NCI-H524 (cell line): ENCODE measurements around the gene PRR36.

ENCODE experiments used
- DNase-seq, 2 experiments: peaks; one replicate each; lab custom pipeline; 2025; lab: John Stamatoyannopoulos, UW

The PRR36 gene

DNA sequence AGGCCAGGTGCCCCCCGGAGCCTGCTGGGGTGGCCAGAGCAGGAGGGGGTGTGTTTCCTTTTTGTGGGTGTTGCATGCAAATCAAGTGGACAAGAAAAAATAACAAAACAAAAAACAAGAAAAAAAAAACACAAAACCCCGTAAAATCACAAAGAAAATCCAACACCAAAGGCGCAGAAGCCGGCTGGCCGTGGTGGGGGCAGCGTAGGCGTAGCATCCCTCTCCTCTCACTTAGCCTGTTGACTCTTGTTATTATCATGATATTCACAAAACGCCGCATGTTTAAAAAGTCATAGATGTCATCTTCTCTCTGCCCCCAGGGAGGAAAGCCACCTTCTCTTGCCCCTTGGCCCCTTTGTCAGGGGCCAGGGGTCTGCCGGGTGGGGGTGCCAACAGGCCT lies 39.5 kb upstream of the PRR36 start:
- DNase-seq, result no peak

DNA sequence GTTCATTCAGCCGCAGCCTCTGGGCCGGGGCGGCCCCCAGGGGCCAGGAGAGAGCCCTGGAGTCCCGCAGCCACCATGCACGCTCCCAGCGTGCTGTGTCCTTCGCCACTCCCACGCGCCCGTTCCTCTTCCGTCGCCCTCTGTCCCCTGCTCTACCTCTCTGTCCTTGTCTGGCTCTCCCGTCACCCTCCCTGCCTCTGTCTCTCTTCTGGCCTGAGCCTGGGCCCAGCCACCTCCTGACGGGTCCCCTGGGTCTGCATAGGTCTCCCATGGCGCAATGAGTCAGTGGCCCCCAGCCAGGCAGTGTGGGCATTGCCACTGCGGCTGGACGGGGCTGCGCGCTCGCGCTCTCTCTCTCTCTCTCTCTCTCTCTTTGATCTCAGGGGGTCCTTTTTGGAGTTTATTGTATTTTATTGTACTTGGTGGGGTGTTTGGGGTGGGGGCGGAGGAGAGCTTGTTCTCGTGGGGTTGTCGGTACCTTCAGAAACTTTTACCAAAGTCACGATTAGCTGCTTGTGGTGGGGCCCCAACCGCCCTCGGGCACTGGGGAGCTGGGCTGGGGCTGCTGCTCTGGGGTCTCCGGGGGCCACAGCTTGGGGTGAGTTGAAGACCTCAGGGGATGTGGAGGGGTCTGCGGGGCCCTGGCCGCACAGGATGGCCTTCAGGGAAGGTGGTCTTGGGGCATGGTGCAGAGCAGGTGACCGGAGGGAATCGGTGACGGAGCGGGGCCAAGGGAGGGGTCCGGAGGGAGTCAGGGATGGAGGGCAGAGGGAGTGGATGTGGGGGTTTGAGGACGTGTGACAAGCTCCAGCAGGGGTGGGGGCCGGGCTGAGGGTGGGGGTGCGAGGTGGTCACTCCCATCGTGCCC lies 38.7 kb upstream of the PRR36 start:
- no peak for DNase-seq

DNA sequence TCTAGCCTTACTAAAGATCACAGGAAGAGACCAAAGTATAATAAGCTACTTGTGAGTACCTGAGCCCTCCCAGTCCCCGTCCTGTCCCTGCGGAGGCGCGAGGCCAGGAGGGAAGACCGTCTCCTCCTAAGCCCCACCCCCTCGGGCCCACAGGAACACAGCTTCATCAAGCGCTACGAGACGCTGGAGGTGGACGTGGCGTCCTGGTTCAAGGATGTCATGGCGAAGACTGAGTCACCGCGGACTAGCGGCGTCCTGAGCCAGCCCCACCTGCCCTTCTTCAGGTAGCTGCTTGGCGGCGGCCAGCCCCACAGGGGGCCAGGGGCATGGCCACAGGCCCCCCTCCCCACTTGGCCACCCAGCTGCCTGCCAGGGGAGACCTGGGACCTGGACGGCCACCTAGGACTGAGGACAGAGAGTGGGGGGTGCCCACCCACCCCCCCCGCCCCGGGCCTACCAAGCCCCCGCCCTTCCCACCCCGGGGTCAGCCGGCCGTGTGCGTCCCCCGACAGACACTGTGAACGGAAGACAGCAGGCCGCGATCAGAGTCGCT lies 38.0 kb upstream of the PRR36 start:
- no peak for DNase-seq

DNA sequence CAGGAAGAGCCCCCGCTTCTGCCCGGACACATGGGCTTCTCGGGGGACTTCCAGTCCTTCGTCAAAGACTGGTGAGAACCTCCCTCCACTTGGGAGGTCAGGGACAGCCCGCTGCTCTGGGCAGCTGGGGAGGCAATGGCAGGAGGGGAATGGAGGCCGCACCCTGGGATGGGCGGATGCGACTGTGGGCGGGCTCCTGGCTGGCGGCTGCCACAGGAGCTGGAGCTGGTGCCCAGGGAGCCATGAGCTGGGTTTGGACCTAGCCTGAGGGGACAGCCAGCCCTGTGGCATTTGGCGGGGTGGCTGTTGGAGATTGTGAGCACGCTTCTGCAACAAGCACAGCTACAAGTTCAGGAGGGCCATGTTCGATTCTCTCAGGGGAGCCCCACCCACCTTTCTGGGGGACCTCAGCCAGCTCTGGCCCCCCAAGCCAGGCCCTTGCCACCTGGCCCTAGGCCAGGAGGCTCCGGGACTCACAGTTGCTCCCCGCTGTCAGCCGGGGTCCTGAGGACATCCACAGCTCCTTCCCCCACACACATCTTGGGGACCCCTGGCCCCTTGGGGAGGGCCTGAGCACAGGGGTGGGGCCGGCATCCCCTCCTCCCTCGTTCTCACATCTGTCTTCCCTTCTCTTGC lies 37.4 kb upstream of the PRR36 start:
- no peak for DNase-seq

DNA sequence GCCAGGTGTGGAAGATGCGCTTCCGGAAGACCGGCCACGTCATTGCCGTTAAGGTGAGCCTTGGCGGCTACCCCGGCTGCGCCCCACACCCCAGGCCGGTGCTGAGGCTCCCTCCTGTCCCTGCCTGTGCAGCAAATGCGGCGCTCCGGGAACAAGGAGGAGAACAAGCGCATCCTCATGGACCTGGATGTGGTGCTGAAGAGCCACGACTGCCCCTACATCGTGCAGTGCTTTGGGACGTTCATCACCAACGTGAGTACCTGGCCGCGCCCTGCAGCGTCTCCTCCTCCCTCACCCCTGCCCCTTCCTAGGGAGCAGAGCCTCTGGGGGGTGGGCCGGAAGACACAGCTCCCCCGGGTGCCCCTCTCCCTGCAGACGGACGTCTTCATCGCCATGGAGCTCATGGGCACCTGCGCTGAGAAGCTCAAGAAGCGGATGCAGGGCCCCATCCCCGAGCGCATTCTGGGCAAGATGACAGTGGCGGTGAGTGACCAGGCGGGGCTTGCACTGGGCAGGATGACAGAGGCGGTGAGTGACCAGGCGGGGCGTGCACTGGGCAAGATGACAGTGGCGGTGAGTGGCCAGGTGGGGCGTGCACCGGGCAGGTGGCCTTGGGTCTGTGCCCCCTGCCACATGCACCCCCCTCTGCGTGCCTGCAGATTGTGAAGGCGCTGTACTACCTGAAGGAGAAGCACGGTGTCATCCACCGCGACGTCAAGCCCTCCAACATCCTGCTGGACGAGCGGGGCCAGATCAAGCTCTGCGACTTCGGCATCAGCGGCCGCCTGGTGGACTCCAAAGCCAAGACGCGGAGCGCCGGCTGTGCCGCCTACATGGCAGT lies 36.4 kb upstream of the PRR36 start:
- DNase-seq, result no peak

DNA sequence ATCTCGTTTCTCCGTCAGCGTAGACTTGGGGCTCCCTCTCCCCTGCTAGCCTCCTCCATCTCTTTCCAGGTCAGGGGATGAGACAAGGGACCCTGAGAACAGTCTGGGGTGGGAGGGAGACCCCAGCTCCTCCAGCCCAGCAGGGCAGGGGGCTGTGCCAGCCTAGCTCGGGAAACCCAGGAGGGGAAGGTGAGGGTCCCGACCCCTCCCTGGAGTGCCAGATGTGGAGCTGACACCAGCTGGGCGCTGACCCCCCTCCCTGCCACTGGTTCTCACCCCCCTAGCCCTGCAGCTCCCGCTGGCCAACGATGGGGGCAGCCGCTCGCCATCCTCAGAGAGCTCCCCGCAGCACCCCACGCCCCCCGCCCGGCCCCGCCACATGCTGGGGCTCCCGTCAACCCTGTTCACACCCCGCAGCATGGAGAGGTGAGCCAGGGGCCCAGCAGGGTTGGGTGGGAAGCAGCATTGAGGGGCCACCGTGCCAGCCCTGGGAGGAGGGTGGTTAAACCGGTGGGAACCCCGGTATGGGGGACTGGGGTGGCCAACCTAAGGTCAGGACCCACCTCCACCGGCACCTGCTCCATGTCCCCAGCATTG lies 35.4 kb upstream of the PRR36 start:
- DNase-seq, result no peak

DNA sequence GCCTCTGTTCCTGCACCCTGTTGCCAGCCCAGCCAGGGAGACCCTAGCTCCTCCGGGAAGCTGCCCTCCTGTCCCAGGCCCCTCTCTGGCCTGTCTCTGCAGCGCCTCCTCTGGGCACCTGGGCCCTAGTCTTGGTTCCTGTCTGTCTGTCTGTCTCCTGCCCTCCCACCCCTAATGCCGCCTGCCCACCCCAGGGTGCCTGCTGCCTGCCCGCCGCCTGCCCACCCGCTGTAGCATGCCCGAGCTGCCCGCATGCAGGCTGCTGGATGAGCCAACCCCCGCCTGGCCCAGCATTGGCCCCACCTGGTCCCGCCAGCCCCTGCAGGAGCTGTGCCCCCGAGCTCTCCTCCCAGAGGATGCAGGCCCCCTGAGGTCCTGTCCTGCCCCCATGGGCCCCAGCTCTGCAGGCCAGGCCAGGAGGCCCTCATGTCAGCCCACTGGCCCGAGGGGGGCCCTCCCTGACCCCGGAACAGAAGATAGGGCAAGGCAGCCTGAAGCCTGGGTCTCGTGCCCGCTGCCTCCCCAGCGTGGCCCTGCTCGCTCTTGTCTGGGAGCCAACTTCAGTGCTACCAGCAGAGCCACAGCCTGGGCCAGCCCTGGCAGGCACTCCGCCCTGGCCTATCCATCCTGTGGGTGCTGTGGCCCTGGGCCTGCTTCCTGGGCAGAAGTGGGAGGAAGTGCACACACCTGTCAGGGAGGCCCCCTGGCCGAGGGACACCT lies 34.7 kb upstream of the PRR36 start:
- DNase-seq, result no peak

DNA sequence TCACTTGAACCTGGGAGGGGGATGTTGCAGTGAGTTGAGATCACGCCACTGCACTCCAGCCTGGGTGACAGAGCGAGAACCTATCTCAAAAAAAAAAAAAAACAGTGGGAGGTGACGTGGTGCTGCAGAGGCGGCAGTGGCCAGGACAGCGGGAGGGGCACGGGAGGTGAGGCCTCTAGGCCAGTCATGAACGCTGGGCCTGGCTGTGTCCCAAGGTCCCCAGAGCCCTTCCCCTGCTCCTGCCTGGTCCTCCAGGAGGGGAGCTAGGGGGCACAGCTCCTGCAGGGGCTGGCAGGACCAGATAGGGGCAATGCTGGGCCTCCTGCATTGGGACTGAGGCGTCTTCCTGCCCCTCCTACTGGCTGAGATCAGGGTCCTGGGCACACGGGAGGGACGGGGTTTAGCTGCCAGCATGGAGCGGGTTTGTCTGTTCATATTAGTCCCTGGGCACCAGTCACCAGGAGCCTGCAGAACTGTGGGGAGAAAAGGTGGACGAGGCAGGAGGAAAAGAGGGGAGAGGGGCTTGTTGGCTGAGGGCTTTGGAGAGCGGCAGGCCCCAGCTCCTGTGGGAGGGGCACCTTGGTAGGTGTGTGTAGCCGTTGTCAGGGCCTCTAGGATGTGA lies 34.0 kb upstream of the PRR36 start:
- DNase-seq, result no peak

DNA sequence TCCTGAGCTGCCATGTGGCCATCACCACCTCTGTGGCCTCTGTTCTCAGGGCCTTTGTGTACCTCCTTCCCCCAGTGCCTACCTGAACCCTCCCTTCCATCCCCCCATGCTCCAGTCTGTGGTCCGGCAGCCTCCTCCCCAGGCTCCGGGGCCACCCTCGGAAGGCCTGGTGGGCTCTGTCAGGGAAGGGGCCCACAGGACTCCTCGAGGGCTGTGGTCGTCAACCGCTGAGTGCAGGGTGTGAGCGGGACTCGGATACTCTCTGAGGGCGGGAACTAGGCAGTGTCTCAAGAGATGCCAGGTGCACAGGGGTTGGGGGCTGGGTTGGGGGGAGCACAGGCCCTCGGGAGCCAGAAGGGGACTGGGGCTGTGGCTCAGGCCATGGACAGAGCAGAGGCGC lies 33.4 kb upstream of the PRR36 start:
- no peak for DNase-seq

DNA sequence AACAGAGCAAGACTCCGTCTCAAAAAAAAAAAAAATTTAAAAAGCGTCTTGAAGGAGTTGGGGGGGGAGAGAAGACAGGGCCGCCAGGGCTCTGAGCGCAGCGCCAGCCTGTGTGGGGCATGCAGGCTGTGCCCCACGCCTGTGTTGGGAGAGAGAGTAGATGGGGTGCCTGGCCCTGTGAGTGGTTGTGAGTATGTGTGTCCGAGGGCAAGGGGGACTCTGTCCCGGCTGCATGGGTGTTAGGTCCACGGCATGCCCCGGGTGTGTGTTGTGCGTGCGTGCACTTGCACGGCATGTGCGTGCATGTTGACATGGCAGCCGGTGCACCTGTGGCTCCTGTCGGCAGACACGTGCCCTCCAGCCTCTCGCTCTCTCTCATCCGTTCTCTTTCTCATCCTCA lies 32.9 kb upstream of the PRR36 start:
- no peak for DNase-seq

DNA sequence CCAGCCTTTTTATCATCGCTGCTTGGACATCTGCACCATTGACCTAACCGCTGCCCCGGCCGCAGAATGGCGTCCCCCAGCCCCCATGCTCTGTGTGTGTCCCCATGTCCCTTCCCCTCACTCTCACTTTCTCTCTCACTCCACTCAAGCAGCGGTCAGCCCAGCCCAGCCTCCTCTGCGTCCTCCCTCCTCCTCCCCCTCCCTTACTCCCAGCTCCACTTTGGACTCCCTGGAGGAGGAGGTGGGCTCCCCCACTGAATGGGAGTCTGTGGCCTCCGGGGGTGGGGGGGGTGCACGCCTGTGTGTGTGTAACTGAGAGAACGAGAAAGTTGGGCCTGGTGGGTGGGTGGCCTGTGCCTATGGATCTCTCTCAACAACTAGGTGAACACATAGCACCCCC lies 31.7 kb upstream of the PRR36 start:
- no peak for DNase-seq

DNA sequence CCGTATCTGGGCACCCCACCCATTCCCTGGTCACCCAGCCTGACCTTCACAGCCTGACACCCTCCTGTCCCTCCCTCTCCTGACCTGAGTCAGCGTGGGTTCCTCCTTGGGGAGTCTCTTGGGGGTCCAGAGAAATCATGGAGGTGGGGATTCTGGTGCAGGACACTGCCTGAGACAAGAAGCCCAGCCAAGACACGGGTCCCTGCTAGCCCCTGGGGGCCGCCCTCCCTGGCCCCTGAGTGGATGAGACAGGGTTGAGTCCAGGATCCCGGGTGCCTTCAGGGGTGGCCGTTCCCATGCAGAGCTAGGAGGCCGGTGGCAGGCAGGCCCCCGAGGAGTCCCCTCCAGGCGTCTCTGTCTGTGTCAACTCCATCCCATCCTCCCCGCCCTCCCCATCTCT lies 31.1 kb upstream of the PRR36 start:
- DNase-seq, result no peak

DNA sequence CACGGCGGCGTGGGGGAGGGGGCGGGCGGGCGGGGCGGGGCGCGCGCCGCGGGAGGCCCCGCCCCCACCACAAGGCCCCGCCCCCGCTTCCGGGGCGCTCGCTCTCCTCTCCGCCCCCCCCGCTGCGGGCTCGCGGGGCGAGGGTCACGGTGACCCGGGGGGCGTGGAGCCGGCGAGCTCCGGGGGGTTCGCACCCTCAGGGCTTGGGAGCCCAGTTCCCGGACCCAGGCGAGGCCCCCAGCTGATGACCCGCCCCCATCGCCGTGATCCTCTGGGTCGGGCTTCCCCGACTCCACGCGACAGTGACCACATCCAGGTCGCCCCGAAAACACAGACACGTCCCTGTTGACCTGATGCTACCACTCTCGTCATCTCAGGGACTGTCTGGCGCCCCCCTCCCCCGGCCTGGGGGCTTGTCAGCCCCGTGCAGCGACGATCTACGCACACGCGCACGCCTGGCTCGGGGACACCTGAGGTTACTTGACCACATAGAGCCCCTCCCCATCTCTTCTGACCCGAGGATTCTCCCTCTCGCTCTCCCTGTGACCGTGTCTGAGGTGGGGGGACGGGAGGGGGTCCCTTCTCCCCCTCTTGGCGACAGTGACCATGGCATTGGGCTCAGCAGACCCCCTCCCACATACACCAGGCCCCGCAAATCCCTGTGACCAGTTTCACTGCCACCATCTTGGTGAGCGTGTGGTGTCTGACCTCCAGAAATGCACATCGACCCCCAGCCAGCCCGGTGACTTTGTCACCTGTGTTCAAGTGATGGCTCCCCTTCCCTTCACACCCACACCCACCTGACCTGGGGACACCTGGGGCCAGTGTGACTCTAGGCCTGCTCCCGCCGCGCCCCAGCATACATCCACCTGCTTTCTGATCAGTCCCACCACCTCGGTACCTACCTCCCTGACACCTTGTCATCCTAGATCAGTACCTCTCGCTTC lies 30.2 kb upstream of the PRR36 start:
- DNase-seq, result peak in 1 of 2 experiments; percentile 63

DNA sequence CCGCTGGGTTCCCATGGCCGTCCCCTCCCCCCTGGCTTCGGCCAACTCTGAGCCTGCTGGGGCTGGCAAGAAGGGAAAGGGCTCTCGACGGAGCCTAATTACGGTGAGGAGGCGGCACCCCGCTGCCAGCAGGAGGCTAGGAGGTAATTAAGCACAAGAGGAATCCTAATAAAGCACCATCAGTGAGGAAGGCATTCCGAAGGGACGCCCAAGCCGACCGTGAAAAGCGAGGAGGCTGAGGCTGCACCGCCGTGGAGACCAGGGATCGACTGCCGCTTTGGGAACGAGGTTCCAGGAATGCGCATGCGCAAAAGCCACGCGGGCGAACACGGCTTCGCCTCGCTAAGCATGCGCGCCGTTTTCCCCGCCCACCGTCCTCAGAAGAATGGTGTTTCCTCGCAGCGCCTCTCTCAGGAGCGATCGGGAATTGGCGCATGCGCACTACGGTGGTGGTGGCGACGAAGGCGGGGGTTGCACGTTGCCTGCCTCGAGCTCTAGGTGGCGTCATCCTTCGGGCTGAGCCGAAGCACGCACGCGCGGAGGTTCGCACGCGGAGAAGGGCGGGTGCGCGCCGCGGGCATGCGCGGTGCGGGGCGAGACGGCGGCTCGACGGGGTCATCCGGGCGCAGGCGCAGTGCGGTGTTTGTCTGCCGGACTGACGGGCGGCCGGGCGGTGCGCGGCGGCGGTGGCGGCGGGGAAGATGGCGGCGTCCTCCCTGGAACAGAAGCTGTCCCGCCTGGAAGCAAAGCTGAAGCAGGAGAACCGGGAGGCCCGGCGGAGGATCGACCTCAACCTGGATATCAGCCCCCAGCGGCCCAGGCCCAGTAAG lies 29.3 kb upstream of the PRR36 start, which contains the start of gene MAP2K7:
MAP2K7 (plus strand) TSS at position 634 of the 830 bp plus-strand sequence; CDS start at position 702, 68 bp downstream.
- peak; percentile 99 to 100 for DNase-seq

DNA sequence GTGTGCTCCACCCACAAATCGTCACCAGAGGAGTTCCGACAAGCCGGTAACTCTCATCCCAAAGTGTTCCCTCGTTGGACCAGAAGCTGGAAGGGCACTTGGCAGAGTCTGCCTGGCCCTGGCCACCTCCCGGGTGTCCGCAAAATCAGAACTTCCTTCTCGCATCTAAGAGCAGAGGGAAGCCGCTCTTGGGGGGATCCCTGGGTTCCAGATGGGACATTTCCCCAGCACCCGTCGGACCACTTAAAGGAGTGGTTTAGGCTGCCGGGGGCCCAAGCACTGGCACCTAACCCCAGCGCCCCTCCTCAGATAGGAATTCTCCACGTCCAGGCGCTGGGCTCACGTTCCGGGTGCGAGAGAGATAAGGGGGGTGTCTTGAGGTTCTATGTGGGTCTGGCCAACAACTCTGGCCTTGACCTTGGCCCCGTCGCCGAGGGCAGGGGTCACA lies 28.6 kb upstream of the PRR36 start:
- DNase-seq, result no peak

DNA sequence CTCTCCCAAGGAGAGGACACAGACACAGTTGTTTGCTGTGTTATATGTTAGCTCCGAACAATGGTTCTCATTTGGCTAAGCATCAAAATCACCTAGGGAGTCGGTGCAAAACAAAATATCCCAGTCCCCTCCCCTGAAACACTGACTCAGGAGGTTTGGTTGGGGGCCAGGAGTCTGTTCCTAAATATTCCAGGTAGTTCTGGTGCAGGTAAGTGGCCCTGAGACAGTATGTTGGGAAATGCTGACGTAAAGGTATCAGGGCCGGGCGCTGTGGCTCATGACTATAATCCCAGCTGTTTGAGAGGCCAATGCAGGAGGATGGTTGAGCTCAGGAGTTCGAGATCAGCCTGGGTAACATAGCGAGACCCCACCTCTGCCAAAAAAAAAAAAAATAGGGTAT lies 27.1 kb upstream of the PRR36 start:
- no peak for DNase-seq

DNA sequence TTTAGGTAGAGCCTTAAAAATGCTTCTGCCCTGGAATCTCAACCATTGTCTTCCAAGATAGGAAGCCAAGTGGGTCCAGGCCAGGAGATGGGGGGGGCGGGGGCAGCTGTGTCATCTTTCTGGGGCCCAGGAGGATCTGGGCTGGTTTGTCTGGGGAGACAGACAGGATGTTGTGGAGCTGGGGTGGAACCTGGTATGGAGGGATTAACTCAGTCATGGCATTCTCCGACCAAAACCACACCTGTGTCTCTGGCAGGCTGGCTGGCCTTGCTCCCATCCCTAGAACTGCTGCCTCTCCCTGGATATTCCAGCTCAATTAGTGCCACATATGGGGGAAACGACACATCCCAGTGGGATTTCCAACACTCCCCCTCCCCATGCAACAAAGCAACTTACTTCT lies 26.7 kb upstream of the PRR36 start:
- no peak for DNase-seq

DNA sequence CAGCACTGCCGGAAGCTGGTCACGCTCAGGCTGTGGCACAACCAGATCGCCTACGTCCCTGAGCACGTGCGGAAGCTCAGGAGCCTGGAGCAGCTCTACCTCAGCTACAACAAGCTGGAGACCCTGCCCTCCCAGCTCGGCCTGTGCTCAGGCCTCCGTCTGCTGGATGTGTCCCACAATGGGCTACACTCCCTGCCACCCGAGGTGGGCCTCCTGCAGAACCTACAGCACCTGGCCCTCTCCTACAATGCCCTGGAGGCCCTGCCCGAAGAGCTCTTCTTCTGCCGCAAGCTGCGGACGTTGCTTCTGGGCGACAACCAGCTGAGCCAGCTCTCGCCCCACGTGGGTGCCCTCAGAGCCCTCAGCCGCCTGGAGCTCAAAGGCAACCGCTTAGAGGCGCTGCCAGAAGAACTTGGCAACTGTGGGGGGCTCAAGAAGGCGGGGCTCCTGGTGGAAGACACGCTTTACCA lies 26.2 kb upstream of the PRR36 start:
- no peak for DNase-seq
